GM21367 (cell line): ENCODE data around the gene FAIM.
"Not testable (repeated sequence)": the region's sequence is repeated elsewhere in the genome, so short reads cannot be mapped to it uniquely, and the experiment has no call there.

ENCODE experiments used
- ATAC-seq: cut with Tn5 transposase; IDR thresholded peaks from one replicate; pipeline ENCODE4 v1.9.1; 2021; ENCODE audit not compliant: unreplicated experiment

Gene FAIM

GRCh38 chr3:138600100-138600745, 8.3 kb upstream of the FAIM start:
- ATAC-seq: no peak

GRCh38 chr3:138601661-138602060, 6.9 kb upstream of the FAIM start:
- not testable (repeated sequence) for ATAC-seq

- not testable (repeated sequence) for ATAC-seq
These were observed 4.4 kb upstream of the FAIM start for GRCh38 chr3:138604106-138604595.

GRCh38 chr3:138609898-138610266, 1.3 kb downstream of the FAIM start:
- no peak for ATAC-seq

GRCh38 chr3:138615462-138615861, 6.9 kb downstream of the FAIM start:
- ATAC-seq: no peak

- ATAC-seq: no peak
These were observed 11.9 kb downstream of the FAIM start for GRCh38 chr3:138620431-138620830.

- no peak for ATAC-seq
These were observed 15.9 kb downstream of the FAIM start for GRCh38 chr3:138624518-138624917.

- no peak for ATAC-seq
These were observed 17.3 kb downstream of the FAIM start for GRCh38 chr3:138625707-138626365.

GRCh38 chr3:138629526-138629925, 21.0 kb downstream of the FAIM start:
- no peak for ATAC-seq

- no peak for ATAC-seq
These were observed 30.1 kb downstream of the FAIM start for GRCh38 chr3:138638641-138639040.

GRCh38 chr3:138640537-138640936, 32.0 kb downstream of the FAIM start:
- no peak for ATAC-seq

GRCh38 chr3:138642226-138642926, 33.8 kb downstream of the FAIM start:
- no peak for ATAC-seq

GRCh38 chr3:138642927-138643253, 34.3 kb downstream of the FAIM start:
- no peak for ATAC-seq

GRCh38 chr3:138646008-138646407, 37.4 kb downstream of the FAIM start:
- ATAC-seq: no peak

- ATAC-seq: no peak
These were observed 37.9 kb downstream of the FAIM start for GRCh38 chr3:138646513-138646912.

- no peak for ATAC-seq
These were observed 40.6 kb downstream of the FAIM start for GRCh38 chr3:138649134-138649533.

GRCh38 chr3:138653567-138653966, 45.0 kb downstream of the FAIM start:
- ATAC-seq: no peak

- ATAC-seq: no peak
These were observed 48.9 kb downstream of the FAIM start for GRCh38 chr3:138657508-138657907.

GRCh38 chr3:138668107-138668506, 59.5 kb downstream of the FAIM start:
- ATAC-seq: no peak

- no peak for ATAC-seq
These were observed 61.8 kb downstream of the FAIM start for GRCh38 chr3:138670407-138670806.

- ATAC-seq: no peak
These were observed 65.3 kb downstream of the FAIM start for GRCh38 chr3:138673641-138674530.
